SK-N-MC (cell line): ENCODE results near the gene AGAP1.

ENCODE experiments used
- EZH2 ChIP-seq: fragments of 200-600 bp; sonication (generic); IDR thresholded peaks from one replicate; pipeline ENCODE4 v1.6.1; 2017; ENCODE audit warnings: antibody characterized with exemption
- POLR2AphosphoS5 ChIP-seq: IDR thresholded peaks from 2 replicates; pipeline ENCODE4 v1.6.1; 2012; ENCODE audit warnings: mild to moderate bottlenecking, low read depth, low read length, borderline replicate concordance

- TF ChIP-seq POLR2AphosphoS5 = no peak
- TF ChIP-seq EZH2 = no peak
Observed at GRCh38 chr2:235727174-235727573, 233.3 kb downstream of the AGAP1 start.
